Stimulated activated CD8-positive, alpha-beta memory T cell treated with anti-CD3 and anti-CD28 coated beads, Interleukin-12 subunit alpha, Interleukin-12 subunit beta, amount 100 ng/mL, for 1 hour (primary cell): Measurements from ENCODE around the gene SCN9A.
"Not testable (repeated sequence)": the region's sequence is repeated elsewhere in the genome, so short reads cannot be mapped to it uniquely, and the experiment has no call there.

Source experiments
- DNase-seq: peaks from one replicate; pipeline ENCODE4 v3.0.0-alpha.2; 2020; ENCODE audit warnings: low read depth

Gene SCN9A

DNA sequence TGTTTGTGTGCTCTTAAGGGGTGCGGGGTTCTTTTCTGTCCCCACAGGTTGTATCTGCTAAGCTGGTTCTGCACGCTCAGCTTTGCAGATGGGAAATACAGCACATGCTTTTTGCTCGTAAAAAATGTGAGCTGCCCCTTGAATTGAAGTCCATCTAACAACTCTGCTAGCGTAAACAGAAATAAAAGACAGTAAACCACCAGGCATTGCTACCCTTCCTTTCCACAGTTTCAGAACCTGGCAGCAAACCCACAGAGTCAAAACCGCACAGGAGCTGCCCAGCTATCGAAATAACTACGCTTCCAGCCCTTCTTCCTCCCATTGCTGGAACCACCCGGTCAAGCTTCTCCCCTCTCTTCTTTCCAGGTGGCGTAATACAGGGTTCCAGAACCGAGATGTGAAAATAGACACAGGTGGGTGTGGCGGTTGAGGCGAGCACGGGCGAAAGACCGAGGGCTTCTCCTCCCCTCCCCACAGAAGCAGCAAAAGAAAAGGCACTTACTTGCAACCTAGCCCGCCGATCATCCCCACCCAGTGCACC is 479 bp downstream of the SCN9A start:
- no peak for DNase-seq

- DNase-seq = no peak
These were observed 1.8 kb downstream of the SCN9A start for GRCh38 chr2:166373951-166374350.

- no peak for DNase-seq
These were observed 2.2 kb downstream of the SCN9A start for GRCh38 chr2:166373539-166373938.

DNA sequence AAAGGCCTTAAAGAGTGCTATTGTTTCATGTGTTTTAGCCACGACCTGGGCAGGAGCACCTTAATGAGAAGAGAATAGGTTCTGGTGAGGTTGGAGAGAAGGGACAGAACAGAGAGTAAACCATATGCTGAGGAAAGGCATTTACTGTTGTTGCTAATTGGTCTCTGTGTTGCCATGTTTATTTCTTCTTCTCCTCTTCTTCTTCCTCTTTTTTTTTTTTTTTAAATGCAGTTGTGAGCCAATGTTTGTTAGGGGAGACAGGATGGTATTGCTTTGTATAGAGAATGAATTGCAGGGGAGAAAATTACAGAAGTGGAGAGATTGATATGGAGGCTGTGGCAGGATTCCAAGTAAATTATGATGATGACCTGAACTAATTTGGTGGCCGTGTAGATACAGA is 2.6 kb downstream of the SCN9A start:
- DNase-seq = no peak

DNA sequence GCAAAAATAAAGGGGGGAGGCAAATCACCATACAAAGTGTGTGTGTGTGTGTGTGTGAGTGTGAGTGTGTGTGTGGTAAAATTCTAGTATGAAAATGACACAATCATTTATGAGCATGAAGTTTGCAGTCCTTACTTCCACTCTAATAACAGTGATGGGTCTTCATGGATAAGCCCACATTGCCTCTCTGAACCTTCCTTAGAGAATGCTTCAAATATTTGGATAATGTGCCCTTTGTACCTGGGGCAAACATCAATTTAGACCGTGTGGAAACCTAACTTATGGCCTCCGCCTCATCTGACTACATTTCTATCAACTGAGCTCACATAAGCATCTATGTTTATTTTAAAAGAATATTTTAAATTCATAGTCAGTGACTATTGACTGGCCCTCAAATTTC is 3.7 kb downstream of the SCN9A start:
- no peak for DNase-seq

DNA sequence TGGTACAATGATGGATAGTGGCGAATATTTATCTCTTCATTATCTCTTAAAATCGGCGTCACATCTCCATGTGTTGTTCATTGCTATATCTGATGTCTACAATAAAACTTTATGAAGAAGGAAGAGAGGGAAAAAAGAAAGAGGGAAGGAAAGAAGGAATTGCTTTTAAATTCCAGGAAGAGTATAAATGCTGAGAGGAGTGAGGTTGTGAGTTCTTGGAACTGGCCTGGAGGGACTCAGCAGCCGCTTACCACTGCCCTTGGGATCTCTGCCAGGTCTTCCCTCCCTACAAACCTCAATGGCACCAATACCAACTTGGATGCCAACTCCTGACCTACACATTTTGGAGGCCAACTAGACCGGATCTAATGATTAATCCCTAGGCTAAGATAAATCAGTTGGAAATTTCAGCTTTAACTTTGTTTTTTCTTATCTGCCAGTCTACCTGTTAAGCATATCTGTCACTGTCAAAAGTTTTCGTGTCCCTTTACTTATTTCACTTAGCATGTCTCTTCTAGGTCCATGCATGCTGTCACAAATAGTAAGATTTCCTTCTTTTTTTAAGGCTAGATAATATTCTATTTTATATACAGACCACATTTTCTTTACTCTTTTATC is 9.8 kb downstream of the SCN9A start:
- DNase-seq = no peak

DNA sequence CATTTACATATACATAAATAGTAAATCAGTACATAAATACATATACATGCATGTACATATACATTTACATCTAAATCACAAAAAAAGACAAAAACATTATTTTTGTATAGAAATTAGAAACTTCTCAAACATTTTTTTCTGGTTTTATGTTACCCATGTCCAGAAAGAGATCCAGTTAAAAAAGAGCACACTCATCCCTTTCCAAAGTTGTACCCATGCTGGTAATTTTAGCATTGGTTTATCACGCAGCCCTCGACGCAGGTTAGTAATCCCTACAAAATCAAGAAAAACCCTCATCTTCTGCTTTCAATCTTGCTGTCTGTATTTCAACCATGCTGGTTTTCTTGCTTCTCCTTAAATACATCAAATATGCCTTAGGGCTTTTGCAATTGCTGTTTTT is 10.5 kb downstream of the SCN9A start:
- DNase-seq = no peak

DNA sequence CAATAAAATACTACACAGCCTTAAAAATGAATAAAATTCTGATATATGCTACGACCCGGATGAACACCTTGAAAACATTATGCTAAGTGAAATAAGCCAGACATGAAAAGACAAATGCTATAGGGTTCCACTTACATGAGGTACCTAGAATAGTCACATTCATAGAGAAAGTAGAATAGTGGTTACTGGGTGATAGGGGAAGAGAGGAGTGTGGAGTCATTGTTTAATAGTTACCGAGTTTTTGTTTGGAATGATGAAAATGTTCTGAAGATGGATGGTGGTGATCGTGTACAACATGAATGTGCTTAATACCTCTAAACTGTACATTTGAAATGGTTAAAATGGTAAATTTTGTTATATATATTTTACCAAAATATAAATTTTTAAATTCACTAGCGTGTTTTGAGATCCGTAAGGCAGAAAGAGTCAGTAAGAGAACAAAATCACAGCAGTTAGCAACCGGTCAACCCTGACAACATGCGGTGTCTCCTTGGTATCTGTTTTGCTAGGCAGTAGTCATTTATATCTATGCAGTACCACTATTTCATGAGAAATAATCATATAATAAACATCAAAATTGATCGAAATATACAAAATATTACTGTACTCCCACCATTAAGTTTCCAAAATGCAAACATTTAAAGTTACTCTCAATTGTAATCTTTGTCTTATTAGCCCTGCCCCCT is 11.1 kb downstream of the SCN9A start:
- DNase-seq = no peak

DNA sequence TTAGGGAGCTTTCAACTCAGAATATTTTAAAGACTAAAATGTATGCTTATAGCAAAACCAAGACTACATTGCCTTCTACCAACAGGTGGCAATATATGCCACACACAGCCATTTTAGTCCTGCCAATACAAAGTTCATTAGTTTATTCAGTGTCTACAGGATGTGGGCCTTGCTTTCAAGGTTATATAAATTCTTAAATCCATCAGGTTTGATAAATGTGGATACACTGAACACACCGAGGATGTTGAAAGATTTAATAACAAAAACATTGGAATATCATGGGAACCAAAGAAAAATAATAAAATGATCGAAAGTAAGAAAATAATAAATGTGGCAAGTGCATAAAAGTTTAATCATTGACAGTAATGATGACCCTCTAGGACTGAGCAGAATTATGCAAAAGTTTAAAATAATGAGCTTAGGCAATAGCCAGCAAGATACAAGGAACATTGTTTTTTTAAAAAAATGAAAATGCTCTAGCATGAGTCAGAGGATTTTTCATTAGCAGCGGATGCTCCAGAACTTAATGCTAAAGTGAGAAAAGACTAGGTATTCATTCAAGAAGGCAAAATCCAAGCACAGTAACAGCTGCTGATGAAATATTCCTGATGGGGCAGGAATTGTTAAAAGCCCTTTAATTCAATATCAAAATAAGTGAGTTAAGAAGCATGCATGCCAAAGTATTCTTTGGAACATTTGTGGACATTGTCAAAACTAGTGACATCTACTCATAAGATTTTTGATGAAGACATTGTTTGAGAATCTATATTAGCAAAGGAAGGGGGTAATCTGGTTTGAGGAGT is 14.2 kb downstream of the SCN9A start:
- no peak for DNase-seq

GRCh38 chr2:166360906-166361305 is 14.8 kb downstream of the SCN9A start:
- DNase-seq = no peak

DNA sequence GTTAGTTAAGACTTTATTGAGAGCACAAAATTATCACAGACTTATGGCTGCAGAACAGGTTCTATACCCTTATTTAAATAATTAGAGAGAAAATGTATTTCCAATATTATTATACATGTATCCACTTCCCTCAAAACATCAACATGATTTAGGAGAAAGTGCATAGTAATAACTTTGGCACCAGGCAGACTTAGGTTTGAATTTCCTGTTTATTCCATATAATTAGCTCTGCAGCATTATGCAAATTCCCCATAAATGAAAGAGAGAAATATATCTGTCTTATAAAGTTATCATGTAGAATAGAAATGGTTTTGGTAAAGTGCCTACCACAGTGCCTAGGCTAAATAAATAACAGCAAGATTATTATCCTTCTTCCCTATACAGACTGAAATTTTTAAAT is 15.3 kb downstream of the SCN9A start:
- no peak for DNase-seq

DNA sequence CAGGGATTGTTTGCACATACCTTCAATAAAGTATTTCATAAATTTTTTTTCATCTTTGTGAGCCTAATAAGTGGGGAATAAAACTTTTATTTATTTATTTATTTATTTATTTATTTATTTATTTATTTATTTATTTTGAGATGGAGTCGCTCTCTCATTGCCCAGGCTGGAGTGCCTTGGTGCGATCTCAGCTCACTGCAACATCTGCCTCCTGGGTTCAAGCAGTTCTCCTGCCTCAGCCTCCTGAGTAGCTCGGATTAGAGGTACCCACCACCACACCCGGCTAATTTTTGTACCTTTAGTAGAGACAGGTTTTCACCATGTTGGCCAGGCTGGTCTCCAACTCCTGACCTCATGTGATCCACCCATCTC is 17.8 kb downstream of the SCN9A start:
- DNase-seq = not testable (repeated sequence)

GRCh38 chr2:166357068-166357949 is 18.4 kb downstream of the SCN9A start:
- DNase-seq = no peak

DNA sequence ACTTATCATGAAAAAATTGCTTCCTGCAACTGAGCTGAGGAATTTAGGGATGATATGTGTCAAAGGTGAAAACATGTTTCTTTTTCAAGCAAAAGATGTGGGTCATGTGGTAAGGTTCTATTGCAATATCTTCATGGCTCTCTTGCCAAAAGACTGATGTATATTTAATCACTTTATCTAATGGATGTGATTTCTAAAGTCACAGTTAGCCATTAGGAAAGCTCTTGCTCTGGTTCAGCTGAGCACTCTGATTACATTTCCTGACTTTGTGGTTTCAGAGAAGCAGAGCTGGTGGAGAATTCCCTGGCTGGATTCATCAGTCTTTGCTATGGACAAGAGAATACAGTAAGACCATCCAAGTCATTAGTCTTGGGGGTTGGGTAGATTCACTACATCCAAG is 24.4 kb downstream of the SCN9A start:
- DNase-seq = no peak

- no peak for DNase-seq
These were observed 25.2 kb downstream of the SCN9A start for GRCh38 chr2:166350525-166350924.

- DNase-seq = no peak
These were observed 31.2 kb downstream of the SCN9A start for GRCh38 chr2:166344286-166345113.

- DNase-seq = no peak
These were observed 32.3 kb downstream of the SCN9A start for GRCh38 chr2:166343467-166343866.

GRCh38 chr2:166341426-166341825 is 34.3 kb downstream of the SCN9A start:
- no peak for DNase-seq

DNA sequence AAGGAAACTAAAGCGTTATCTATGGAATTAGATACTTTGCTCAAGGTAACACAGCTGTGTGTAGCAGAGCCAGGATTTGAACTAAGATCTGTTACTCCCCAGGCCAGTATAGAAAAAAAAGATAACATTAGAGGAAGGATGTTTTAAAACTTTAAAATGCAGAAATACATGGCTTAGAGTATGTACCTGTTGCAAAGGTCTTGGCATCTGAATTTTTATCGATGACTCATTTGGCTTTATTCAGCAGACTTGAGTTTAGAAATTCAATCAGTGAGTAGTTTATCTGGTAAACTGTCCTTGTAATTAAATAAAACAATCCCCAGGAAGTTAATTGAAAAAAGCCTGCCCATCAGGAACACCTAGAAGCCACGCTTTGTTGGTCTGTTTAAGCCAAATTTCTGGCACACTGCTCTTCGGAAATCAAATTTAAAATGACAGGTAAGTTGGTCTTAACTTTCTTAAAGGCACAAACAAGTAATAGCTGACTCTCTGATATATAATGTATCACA is 36.9 kb downstream of the SCN9A start:
- no peak for DNase-seq

- DNase-seq = no peak
These were observed 37.8 kb downstream of the SCN9A start for GRCh38 chr2:166337932-166338331.

DNA sequence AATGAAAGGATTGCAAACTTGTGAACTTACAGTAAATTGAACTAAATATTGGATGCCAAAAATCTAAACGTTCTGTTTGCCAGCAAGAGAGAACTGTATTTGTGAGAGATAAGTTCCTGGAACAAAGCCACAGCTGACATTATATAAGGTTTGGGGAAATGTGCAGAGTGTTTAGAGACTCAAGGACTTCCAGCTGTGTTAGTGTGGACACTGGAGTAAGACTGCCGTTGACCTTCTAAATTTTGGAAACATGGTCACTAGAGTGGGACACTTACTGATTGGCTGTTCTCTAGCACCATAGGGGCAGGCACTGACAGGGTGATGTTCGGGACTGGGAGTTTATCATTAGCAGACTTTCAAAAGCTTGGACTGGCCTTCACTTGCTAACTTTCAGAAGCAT is 40.5 kb downstream of the SCN9A start:
- no peak for DNase-seq
